ENCODE data around the gene PIGN.

The PIGN gene

GRCh38 chr18:62070302-62070701 is 116.6 kb downstream of the PIGN start:
- Histone ChIP-seq H3K4me1 (ENCODE audit: control extremely low read depth in 1 of 4, control insufficient read depth in 4 of 4, insufficient read depth in 4 of 4, low read length in 3 of 4) (no peaks in the 10 kb centered on the region), H3K27me3 (replicated peaks in 2 of 5; ENCODE audit: control insufficient read depth in 4 of 5, insufficient read depth in 5 of 5, low read length in 4 of 5) (no peaks in the 10 kb centered on the region), H3K9me3 (ENCODE audit: control extremely low read depth in 1 of 5, control insufficient read depth in 4 of 5, insufficient read depth in 2 of 5, low read depth in 1 of 5, low read length in 4 of 5) (peaks cover 0 to 3% (median 0%) of the 10 kb centered on the region in 5 experiments), H3K27ac (ENCODE audit: insufficient read depth in 1 of 2, low read depth in 1 of 2, low read length in 2 of 2, poor library complexity in 1 of 2, severe bottlenecking in 2 of 2) (no peak overlapping the region), H3K36me3 (ENCODE audit: control insufficient read depth in 4 of 4, insufficient read depth in 4 of 4, low read length in 3 of 4) (peaks cover 5 to 17% (median 8%) of the 10 kb centered on the region in 4 experiments), H3K4me3 (ENCODE audit: control insufficient read depth in 1 of 7, extremely low read depth in 1 of 7, insufficient read depth in 4 of 7, low read depth in 2 of 7, low read length in 6 of 7) (no peak overlapping the region)
- CTCF ChIA-PET, result no interaction called here
- DNase-seq, result no peak
- 96% methylated on average over 2 of the region's 2 CpGs for WGBS (ENCODE audit: insufficient coverage)
- POLR2A ChIA-PET, result no interaction called here

- Histone ChIP-seq H3K27ac (ENCODE audit: insufficient read depth in 1 of 2, low read depth in 1 of 2, low read length in 2 of 2, poor library complexity in 1 of 2, severe bottlenecking in 2 of 2) (no peak overlapping the region), H3K4me1 (ENCODE audit: control extremely low read depth in 1 of 4, control insufficient read depth in 4 of 4, insufficient read depth in 4 of 4, low read length in 3 of 4) (no peaks in the 10 kb centered on the region), H3K36me3 (ENCODE audit: control insufficient read depth in 4 of 4, insufficient read depth in 4 of 4, low read length in 3 of 4) (peaks cover 5 to 17% (median 6%) of the 10 kb centered on the region in 4 experiments), H3K27me3 (replicated peaks in 2 of 5; ENCODE audit: control insufficient read depth in 4 of 5, insufficient read depth in 5 of 5, low read length in 4 of 5) (no peaks in the 10 kb centered on the region), H3K4me3 (ENCODE audit: control insufficient read depth in 1 of 7, extremely low read depth in 1 of 7, insufficient read depth in 4 of 7, low read depth in 2 of 7, low read length in 6 of 7) (no peak overlapping the region), H3K9me3 (ENCODE audit: control extremely low read depth in 1 of 5, control insufficient read depth in 4 of 5, insufficient read depth in 2 of 5, low read depth in 1 of 5, low read length in 4 of 5) (peaks cover 0 to 3% (median 0%) of the 10 kb centered on the region in 5 experiments)
- CTCF ChIA-PET, result no interaction called here
- no peak for DNase-seq
- no CpG with 5 or more reads among the region's 2 CpGs for whole genome bisulfite sequencing (ENCODE audit: insufficient coverage)
- POLR2A ChIA-PET, result no interaction called here
Measured at GRCh38 chr18:62069556-62069955, 117.3 kb downstream of the PIGN start.

- peak in 2 of 3 donors; percentile 5 to 6 for DNase-seq
- Histone ChIP-seq H3K4me3 (ENCODE audit: control insufficient read depth in 1 of 7, extremely low read depth in 1 of 7, insufficient read depth in 4 of 7, low read depth in 2 of 7, low read length in 6 of 7) (no peak overlapping the region), H3K4me1 (ENCODE audit: control extremely low read depth in 1 of 4, control insufficient read depth in 4 of 4, insufficient read depth in 4 of 4, low read length in 3 of 4) (no peaks in the 10 kb centered on the region), H3K27me3 (replicated peaks in 2 of 5; ENCODE audit: control insufficient read depth in 4 of 5, insufficient read depth in 5 of 5, low read length in 4 of 5) (no peaks in the 10 kb centered on the region), H3K36me3 (ENCODE audit: control insufficient read depth in 4 of 4, insufficient read depth in 4 of 4, low read length in 3 of 4) (peaks cover 2 to 13% (median 5%) of the 10 kb centered on the region in 4 experiments), H3K27ac (ENCODE audit: insufficient read depth in 1 of 2, low read depth in 1 of 2, low read length in 2 of 2, poor library complexity in 1 of 2, severe bottlenecking in 2 of 2) (no peak overlapping the region), H3K9me3 (ENCODE audit: control extremely low read depth in 1 of 5, control insufficient read depth in 4 of 5, insufficient read depth in 2 of 5, low read depth in 1 of 5, low read length in 4 of 5) (peaks cover 0 to 3% (median 0%) of the 10 kb centered on the region in 5 experiments)
- POLR2A ChIA-PET, result no interaction called here
- 96% methylated on average over 4 of the region's 5 CpGs for WGBS (ENCODE audit: insufficient coverage)
- CTCF ChIA-PET, result no interaction called here
Measured at GRCh38 chr18:62066102-62066818, 120.6 kb downstream of the PIGN start.

- H3K27ac ChIP-seq (ENCODE audit: insufficient read depth in 1 of 2, low read depth in 1 of 2, low read length in 2 of 2, poor library complexity in 1 of 2, severe bottlenecking in 2 of 2), result no peak overlapping the region
- H3K4me1 ChIP-seq (ENCODE audit: control extremely low read depth in 1 of 4, control insufficient read depth in 4 of 4, insufficient read depth in 4 of 4, low read length in 3 of 4), result no peaks in the 10 kb centered on the region
- H3K27me3 ChIP-seq (replicated peaks in 2 of 5; ENCODE audit: control insufficient read depth in 4 of 5, insufficient read depth in 5 of 5, low read length in 4 of 5), result no peaks in the 10 kb centered on the region
- no peak overlapping the region for H3K4me3 ChIP-seq (ENCODE audit: control insufficient read depth in 1 of 7, extremely low read depth in 1 of 7, insufficient read depth in 4 of 7, low read depth in 2 of 7, low read length in 6 of 7)
- peaks cover 6 to 16% (median 7%) of the 10 kb centered on the region in 4 experiments for H3K36me3 ChIP-seq (ENCODE audit: control insufficient read depth in 4 of 4, insufficient read depth in 4 of 4, low read length in 3 of 4)
- no peak for DNase-seq
- POLR2A ChIA-PET, result no interaction called here
- H3K9me3 ChIP-seq (ENCODE audit: control extremely low read depth in 1 of 5, control insufficient read depth in 4 of 5, insufficient read depth in 2 of 5, low read depth in 1 of 5, low read length in 4 of 5), result peaks cover 0 to 5% (median 1%) of the 10 kb centered on the region in 5 experiments
- CTCF ChIA-PET, result no interaction called here
- WGBS (ENCODE audit: insufficient coverage), result no CpG with 5 or more reads among the region's 1 CpG
Measured at GRCh38 chr18:62064361-62064760, 122.5 kb downstream of the PIGN start.

GRCh38 chr18:62061821-62062478 is 124.9 kb downstream of the PIGN start:
- no peaks in the 10 kb centered on the region for H3K4me1 ChIP-seq (ENCODE audit: control extremely low read depth in 1 of 4, control insufficient read depth in 4 of 4, insufficient read depth in 4 of 4, low read length in 3 of 4)
- no peaks in the 10 kb centered on the region for H3K27me3 ChIP-seq (replicated peaks in 2 of 5; ENCODE audit: control insufficient read depth in 4 of 5, insufficient read depth in 5 of 5, low read length in 4 of 5)
- peaks cover 0 to 8% (median 3%) of the 10 kb centered on the region in 5 experiments for H3K9me3 ChIP-seq (ENCODE audit: control extremely low read depth in 1 of 5, control insufficient read depth in 4 of 5, insufficient read depth in 2 of 5, low read depth in 1 of 5, low read length in 4 of 5)
- 100% methylated on average over 4 of the region's 5 CpGs for WGBS (ENCODE audit: insufficient coverage)
- peaks cover 0 to 11% (median 5%) of the 10 kb centered on the region in 4 experiments for H3K36me3 ChIP-seq (ENCODE audit: control insufficient read depth in 4 of 4, insufficient read depth in 4 of 4, low read length in 3 of 4)
- ChIA-PET CTCF (no interaction called here), POLR2A (no interaction called here)
- H3K4me3 ChIP-seq (ENCODE audit: control insufficient read depth in 1 of 7, extremely low read depth in 1 of 7, insufficient read depth in 4 of 7, low read depth in 2 of 7, low read length in 6 of 7), result no peak overlapping the region
- no peak overlapping the region for H3K27ac ChIP-seq (ENCODE audit: insufficient read depth in 1 of 2, low read depth in 1 of 2, low read length in 2 of 2, poor library complexity in 1 of 2, severe bottlenecking in 2 of 2)
- DNase-seq, result no peak

- peaks cover 0 to 11% (median 5%) of the 10 kb centered on the region in 4 experiments for H3K36me3 ChIP-seq (ENCODE audit: control insufficient read depth in 4 of 4, insufficient read depth in 4 of 4, low read length in 3 of 4)
- no peaks in the 10 kb centered on the region for H3K4me1 ChIP-seq (ENCODE audit: control extremely low read depth in 1 of 4, control insufficient read depth in 4 of 4, insufficient read depth in 4 of 4, low read length in 3 of 4)
- no peak overlapping the region for H3K27ac ChIP-seq (ENCODE audit: insufficient read depth in 1 of 2, low read depth in 1 of 2, low read length in 2 of 2, poor library complexity in 1 of 2, severe bottlenecking in 2 of 2)
- H3K27me3 ChIP-seq (replicated peaks in 2 of 5; ENCODE audit: control insufficient read depth in 4 of 5, insufficient read depth in 5 of 5, low read length in 4 of 5), result no peaks in the 10 kb centered on the region
- CTCF ChIA-PET, result no interaction called here
- POLR2A ChIA-PET, result no interaction called here
- WGBS (ENCODE audit: insufficient coverage), result no CpG with 5 or more reads among the region's 2 CpGs
- DNase-seq, result no peak
- no peak overlapping the region for H3K4me3 ChIP-seq (ENCODE audit: control insufficient read depth in 1 of 7, extremely low read depth in 1 of 7, insufficient read depth in 4 of 7, low read depth in 2 of 7, low read length in 6 of 7)
- peaks cover 0 to 8% (median 3%) of the 10 kb centered on the region in 5 experiments for H3K9me3 ChIP-seq (ENCODE audit: control extremely low read depth in 1 of 5, control insufficient read depth in 4 of 5, insufficient read depth in 2 of 5, low read depth in 1 of 5, low read length in 4 of 5)
Measured at GRCh38 chr18:62060820-62061219, 126.0 kb downstream of the PIGN start.

GRCh38 chr18:62054929-62055498 is 131.8 kb downstream of the PIGN start:
- H3K27ac ChIP-seq (ENCODE audit: insufficient read depth in 1 of 2, low read depth in 1 of 2, low read length in 2 of 2, poor library complexity in 1 of 2, severe bottlenecking in 2 of 2), result no peak overlapping the region
- POLR2A ChIA-PET, result no interaction called here
- no peaks in the 10 kb centered on the region for H3K4me1 ChIP-seq (ENCODE audit: control extremely low read depth in 1 of 4, control insufficient read depth in 4 of 4, insufficient read depth in 4 of 4, low read length in 3 of 4)
- H3K36me3 ChIP-seq (ENCODE audit: control insufficient read depth in 4 of 4, insufficient read depth in 4 of 4, low read length in 3 of 4), result peaks cover 0 to 12% (median 3%) of the 10 kb centered on the region in 4 experiments
- no peak for DNase-seq
- no CpG with 5 or more reads among the region's 2 CpGs for WGBS (ENCODE audit: insufficient coverage)
- CTCF ChIA-PET, result no interaction called here
- H3K4me3 ChIP-seq (ENCODE audit: control insufficient read depth in 1 of 7, extremely low read depth in 1 of 7, insufficient read depth in 4 of 7, low read depth in 2 of 7, low read length in 6 of 7), result no peak overlapping the region
- H3K9me3 ChIP-seq (ENCODE audit: control extremely low read depth in 1 of 5, control insufficient read depth in 4 of 5, insufficient read depth in 2 of 5, low read depth in 1 of 5, low read length in 4 of 5), result peaks cover 0 to 10% (median 3%) of the 10 kb centered on the region in 5 experiments
- no peaks in the 10 kb centered on the region for H3K27me3 ChIP-seq (replicated peaks in 2 of 5; ENCODE audit: control insufficient read depth in 4 of 5, insufficient read depth in 5 of 5, low read length in 4 of 5)
